ENCODE results near the gene ENGASE.
"Not testable (repeated sequence)": the region's sequence is repeated elsewhere in the genome, so short reads cannot be mapped to it uniquely, and the experiment has no call there.

The ENGASE gene

GRCh38 chr17:79074649-79075445, at the start of gene ENGASE:
Gene ENGASE, plus strand, starts transcription at chr17:79074824. Its CDS starts 121 bp downstream, at chr17:79074945.
- DNase-seq, result peak; percentile 97

GRCh38 chr17:79024901-79025737, 49.5 kb upstream of the ENGASE start:
- DNase-seq, result no peak

- DNase-seq, result no peak
These were observed 48.0 kb upstream of the ENGASE start for GRCh38 chr17:79026376-79027273.

- DNase-seq, result no peak
These were observed 47.2 kb upstream of the ENGASE start for GRCh38 chr17:79027274-79027924.

- DNase-seq, result no peak
These were observed 46.6 kb upstream of the ENGASE start for GRCh38 chr17:79027925-79028491.

GRCh38 chr17:79028496-79029326, 45.9 kb upstream of the ENGASE start:
- DNase-seq, result no peak

GRCh38 chr17:79029327-79030009, 45.2 kb upstream of the ENGASE start:
- DNase-seq, result no peak

GRCh38 chr17:79030636-79031035, 44.0 kb upstream of the ENGASE start:
- not testable (repeated sequence) for DNase-seq

- no peak for DNase-seq
These were observed 42.4 kb upstream of the ENGASE start for GRCh38 chr17:79031996-79032875.

GRCh38 chr17:79033046-79033616, 41.5 kb upstream of the ENGASE start:
- peak; percentile 22 for DNase-seq

GRCh38 chr17:79033741-79034501, 40.7 kb upstream of the ENGASE start:
- DNase-seq, result no peak

- no peak for DNase-seq
These were observed 39.6 kb upstream of the ENGASE start for GRCh38 chr17:79034931-79035485.

- DNase-seq, result no peak
These were observed 38.9 kb upstream of the ENGASE start for GRCh38 chr17:79035686-79036085.

GRCh38 chr17:79036181-79036580, 38.4 kb upstream of the ENGASE start:
- no peak for DNase-seq

GRCh38 chr17:79036596-79036995, 38.0 kb upstream of the ENGASE start:
- no peak for DNase-seq

GRCh38 chr17:79038545-79039135, 36.0 kb upstream of the ENGASE start:
- DNase-seq, result no peak

GRCh38 chr17:79039171-79039570, 35.5 kb upstream of the ENGASE start:
- no peak for DNase-seq

Measured in NCI-H774 (cell line).